Fibroblast of upper back skin (primary cell): ENCODE measurements around the gene IFITM1.
"Not testable (repeated sequence)": the region's sequence is repeated elsewhere in the genome, so short reads cannot be mapped to it uniquely, and the experiment has no call there.

ENCODE experiments used
- DNase-seq: peaks from one replicate; pipeline ENCODE4 v3.0.0-alpha.2; 2013

The IFITM1 gene

DNA sequence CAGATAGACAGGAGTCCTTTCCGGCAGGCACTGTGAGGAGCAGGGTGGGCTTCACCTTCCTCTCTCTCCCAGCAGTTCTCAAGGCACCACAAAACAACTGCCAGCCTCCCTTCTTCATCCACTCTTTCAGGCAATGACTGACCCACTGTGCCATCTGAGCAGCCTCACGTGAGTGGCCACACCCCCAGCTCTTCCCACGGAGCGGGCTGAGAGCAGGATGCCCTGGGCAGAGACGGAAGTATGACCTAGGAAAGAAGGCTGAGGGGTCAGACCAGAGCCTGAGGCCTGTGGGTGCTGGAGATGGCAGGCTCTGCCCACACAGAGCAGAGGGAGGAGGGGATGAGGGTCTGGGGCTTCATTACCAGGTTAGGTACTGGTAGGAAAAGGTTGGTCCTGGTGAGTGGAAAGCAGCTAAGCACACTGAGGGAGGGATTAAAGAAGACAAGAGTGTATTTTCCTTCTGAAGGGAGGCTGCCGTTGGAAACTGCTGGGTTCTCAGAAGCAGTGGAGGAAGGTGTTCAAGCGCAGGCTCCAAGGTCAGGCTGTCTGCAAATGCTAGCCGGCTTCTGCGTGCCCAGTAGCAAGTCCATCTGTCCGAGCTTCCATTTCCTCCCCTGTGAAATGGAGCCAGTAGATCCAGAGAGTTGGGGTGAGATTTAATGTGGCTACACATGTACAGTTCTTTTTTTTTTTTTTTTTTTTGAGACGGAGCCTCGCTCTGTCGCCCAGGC lies 31.0 kb upstream of the IFITM1 start:
- DNase-seq = no peak

DNA sequence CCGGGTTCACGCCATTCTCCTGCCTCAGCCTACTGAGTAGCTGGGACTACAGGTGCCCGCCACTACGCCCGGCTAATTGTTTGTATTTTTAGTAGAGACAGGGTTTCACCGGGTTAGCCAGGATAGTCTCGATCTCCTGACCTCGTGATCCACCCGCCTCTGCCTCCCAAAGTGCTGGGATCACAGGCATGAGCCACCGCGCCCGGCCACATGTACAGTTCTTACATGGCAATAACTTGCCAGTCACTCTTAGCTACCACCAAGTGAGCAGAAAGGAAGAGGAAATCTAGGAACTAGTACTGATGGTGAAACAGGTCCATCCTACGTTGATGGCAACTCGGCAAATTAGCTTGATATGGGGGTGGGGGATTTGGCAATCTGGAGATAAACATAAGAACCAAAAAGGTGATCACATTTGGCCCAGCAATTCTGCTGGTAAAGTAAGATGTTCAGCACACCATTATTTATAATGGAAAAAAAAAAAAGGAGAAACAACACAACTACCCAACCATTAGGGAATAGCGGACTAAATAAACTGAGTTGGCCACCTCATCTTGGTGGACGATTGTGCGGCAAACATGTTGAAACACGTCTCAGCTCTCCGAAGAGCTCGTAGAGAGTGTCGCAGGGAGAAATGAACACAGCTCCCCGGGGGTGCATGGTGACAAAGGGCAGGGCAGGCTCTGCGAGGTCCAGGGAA lies 30.3 kb upstream of the IFITM1 start:
- DNase-seq = no peak

DNA sequence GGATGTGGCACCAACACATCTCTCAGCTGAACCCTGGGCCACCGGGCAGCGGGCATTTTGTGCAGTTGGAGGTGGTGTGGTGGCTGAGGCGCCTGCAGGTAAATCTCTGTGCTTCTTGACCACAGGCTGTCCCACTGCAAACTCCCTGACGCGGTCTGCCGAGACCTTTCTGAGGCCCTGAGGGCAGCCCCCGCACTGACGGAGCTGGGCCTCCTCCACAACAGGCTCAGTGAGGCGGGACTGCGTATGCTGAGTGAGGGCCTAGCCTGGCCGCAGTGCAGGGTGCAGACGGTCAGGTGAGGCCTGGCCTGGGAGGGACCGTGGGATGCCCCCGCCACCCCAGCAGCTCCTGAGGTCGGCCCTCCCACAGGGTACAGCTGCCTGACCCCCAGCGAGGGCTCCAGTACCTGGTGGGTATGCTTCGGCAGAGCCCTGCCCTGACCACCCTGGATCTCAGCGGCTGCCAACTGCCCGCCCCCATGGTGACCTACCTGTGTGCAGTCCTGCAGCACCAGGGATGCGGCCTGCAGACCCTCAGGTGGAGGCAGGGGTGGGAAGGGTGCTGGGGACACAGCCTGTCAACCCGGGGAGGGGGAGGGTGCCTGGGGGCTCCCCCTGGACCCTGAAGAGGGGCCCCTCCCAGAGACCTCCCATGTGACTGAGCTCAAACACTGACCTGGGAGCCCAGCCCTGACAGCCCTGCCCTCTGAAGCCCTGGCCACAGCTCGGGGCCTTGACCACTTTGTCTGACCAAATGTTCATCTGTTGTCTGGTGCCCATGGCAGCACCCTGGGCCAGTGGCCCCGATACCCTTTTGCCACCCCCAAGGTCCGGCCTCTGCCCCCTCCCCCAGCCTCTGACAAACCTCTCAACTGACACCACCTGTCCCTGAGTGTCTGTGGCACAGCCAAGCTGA lies 29.5 kb upstream of the IFITM1 start:
- no peak for DNase-seq

DNA sequence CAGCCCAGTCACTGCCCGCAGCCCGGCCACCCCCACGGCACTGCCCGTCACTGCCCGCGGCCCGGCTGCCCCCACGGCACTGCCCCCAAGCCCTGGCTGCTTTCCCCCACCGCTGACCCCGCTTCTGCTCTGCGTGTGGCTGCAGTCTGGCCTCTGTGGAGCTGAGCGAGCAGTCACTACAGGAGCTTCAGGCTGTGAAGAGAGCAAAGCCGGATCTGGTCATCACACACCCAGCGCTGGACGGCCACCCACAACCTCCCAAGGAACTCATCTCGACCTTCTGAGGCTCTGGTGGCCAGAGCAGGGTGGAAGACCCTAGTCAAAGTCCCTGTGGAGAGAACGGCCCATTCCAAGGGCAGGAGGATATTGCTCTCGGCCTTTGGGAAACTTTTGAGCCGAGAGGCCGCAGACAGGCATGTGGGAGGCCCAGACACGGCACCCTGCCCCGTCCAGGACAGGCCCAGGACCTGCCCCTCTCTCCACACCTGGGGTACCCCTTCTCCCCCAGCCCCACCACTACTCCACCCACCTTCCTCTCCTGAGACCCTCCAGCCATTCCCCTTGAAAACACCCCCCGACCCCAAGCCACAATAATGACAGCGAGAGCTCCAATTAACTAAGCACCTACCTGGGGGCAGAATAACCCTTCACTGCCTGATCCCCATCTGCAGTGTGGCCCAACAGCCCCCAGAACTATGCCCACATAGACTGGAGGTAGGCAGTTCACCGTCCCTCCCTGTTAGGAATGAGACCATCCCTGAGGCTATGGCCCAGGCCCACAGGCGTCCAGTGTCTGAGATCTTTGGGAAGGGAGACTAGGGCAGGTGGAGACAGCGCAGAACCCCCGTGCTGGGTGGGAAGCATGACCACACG lies 28.6 kb upstream of the IFITM1 start:
- DNase-seq = no peak

DNA sequence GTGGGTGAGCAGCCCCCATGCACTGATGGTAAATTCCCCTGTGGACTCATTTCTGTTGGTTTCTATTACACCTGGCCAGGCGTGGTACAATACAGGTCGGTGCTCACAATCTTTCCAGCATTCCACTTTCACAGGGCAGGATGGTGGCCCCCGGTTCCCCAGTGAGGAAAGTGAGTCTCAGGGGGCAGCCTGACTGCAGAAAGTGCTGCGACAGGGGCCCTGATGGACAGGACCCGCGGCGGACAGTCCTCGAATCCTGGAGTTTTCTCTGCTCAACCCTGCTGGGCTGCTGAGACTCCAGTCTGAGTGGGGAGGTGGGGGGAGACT lies 28.0 kb upstream of the IFITM1 start:
- no peak for DNase-seq

DNA sequence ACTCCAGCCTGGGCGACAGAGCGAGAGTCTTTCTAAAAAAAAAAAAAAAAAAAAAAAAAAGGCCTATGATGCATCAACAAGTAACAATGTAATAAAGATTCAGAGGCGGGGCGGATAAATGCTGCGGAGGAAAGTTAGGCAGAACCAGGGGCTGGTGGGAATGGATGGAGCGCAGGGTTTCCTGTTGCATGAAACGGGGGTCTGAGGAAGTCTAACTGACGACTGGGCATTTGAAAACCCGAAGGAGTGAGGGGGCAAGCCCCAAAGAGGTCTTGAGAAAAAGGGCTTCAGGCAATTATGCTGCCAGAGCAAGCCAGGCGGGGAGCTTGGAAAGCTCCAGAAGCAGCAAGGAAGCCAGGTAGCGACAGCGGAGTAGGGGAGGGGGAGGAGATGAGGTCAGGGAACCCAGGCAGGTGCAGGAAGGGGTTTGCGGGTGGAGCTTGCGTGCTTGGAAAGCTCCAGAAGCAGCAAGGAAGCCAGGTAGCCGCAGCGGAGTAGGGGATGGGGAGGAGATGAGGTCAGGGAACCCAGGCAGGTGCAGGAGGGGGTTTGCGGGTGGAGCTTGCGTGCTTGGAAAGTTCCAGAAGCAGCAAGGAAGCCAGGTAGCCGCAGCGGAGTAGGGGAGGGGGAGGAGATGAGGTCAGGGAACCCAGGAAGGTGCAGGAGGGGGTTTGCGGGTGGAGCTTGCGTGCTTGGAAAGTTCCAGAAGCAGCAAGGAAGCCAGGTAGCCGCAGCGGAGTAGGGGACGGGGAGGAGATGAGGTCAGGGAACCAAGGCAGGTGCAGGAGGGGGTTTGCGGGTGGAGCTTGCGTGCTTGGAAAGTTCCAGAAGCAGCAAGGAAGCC lies 26.6 kb upstream of the IFITM1 start:
- DNase-seq = not testable (repeated sequence)

DNA sequence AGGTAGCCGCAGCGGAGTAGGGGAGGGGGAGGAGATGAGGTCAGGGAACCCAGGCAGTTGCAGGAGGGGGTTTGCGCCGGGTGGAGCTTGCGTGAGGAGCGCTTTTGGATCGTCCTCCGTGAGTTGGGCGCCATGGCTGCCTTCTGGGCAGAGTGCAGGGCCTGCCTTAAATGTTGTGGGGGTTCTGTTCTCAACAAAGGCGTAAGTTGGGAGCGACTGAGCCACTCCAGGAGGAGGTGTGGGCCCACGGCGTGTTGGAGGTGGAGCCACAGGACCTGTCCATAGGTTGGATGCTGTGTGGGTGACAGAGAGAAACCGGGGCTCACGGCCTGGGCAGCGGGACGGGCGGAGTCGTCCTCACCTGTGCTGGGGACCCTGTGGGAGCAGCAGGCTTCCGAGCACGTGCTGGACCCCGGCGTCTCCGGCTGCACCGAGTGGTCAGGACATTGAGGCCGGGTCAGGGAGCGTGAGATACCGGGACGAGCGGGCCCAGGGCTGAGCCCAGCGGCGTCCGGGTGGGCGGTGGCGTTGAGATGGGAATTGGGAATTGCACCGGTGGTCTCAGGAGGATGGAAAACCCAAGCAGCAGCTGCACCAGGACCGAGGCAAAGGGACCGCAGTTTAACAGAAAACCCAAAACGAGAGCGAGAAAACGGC lies 25.9 kb upstream of the IFITM1 start:
- no peak for DNase-seq

DNA sequence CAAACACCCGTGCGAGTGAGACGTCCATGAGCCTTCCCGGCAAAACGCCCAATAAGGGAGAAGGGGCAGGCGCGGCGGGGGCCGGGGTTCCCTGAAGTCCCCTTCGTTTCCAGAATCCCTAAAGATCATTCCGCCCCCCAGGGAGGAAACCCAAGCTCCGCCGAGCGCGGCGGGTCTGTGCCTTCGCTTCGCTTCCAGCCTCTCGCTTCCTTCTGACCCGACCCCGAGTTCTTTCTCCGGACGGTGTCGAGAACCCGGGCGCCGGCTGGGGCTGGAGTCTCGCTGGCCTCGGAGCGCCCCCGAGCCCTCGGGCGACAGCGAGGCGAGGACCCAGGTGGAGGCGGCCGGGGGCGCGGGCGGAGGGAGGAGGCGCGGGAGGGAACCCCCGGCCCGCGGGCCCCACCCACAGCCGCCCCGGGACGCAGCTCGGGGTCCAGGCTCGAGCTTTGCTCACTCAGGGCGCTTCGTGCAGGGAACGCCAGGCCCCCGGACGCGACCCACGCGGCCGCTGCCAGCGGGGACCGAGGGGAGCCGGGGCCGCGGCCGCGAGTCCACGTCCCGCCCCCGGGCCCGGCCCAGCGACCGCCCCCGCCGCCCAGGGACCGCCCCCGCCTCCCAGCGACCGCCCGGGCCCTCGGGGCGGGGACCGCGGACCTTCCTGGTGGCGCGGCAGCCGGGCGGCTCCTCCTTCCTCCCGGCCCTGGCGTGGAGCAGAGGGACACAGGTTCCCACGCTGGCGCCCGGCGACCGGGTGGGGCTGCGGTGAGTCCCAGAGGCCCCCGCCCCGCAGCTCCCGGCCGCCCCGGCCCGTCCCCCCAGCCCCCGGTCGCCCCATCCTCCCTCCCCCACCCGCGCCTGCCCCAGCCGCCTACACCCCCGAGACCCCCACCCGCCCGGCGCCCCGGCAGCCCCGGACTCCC lies 25.1 kb upstream of the IFITM1 start, which contains the start of gene PGGHG:
Gene PGGHG, plus strand, starts transcription at position 649 of the 920 bp plus-strand sequence. CDS start 691 bp downstream, outside the sequence.
- DNase-seq = peak; percentile 38

DNA sequence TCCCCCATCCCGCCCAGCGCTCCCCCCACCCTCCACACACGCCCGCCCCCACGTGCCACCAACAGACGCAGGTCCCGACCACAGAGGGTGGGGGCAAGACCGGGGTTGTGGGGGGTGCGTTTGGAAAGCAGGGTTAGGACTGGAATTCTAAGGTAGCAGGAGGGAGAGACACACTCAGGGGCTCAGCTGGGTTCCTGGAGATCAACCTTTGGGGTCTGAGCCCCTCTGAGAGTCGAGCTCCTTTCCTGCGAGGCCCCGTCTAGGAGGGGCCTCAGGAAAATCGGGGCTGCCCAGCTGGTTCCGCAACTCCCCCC lies 24.5 kb upstream of the IFITM1 start:
- DNase-seq = no peak

DNA sequence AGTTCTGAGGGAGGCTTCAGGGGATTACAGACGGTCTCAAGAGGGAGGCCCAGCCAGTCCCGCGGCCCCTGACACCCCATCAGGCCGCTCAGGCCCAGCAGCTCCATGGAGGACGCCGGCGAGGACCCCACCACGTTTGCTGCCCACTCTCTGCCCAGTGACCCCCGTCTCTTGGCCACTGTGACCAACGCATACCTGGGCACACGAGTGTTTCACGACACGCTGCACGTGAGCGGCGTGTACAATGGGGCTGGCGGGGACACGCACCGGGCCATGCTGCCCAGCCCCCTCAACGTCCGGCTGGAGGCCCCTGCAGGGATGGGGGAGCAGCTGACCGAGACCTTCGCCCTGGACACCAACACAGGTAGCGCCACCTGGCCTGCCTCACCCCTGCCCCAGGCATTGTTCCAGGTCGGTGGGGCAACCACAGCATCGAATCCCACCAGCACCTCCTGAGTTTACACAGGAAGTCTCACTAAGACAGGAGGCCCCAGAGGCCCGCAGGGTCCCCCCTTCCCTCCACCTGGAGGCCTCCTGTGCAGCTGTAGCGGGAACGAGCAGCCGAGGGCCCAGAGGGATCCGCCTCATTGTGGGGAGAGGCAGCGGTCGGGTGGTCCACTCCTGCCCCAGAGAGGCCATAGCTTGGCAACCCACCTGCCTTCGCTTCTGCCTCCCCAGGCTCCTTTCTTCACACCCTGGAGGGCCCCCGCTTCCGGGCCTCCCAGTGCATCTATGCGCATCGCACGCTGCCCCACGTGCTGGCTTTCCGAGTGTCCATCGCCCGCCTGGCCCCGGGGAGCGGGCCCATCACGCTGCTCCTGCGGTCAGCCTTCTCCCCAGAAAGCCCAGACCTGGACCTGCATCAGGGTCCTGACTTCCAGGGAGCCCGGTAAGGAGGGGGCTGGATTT lies 23.9 kb upstream of the IFITM1 start:
- DNase-seq = no peak

DNA sequence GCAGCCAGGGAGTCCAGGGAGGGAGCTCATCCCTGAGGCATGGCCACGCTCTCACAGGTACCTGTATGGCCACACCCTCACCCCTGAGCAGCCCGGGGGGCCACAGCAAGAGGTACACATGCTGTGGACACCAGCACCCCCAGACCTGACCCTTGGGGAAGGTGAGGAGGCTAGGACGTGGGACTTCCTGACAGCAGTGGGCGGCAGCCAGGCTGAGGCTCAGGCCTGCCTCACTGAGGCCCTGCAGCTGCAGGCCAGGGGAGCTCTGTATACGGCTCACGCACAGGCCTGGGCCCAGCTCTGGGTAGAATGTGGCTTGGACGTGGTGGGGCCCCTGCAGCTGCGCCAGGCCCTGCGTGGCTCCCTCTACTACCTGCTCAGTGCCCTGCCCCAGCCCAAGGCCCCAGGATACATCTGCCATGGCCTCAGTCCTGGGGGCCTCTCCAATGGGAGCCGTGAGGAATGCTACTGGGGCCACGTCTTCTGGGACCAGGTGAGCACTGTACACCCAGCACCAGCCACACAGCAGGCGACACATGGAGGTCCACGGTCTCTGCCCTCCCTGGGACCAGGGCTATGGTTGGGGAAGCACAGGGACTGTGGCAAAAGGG lies 23.1 kb upstream of the IFITM1 start:
- DNase-seq = no peak

DNA sequence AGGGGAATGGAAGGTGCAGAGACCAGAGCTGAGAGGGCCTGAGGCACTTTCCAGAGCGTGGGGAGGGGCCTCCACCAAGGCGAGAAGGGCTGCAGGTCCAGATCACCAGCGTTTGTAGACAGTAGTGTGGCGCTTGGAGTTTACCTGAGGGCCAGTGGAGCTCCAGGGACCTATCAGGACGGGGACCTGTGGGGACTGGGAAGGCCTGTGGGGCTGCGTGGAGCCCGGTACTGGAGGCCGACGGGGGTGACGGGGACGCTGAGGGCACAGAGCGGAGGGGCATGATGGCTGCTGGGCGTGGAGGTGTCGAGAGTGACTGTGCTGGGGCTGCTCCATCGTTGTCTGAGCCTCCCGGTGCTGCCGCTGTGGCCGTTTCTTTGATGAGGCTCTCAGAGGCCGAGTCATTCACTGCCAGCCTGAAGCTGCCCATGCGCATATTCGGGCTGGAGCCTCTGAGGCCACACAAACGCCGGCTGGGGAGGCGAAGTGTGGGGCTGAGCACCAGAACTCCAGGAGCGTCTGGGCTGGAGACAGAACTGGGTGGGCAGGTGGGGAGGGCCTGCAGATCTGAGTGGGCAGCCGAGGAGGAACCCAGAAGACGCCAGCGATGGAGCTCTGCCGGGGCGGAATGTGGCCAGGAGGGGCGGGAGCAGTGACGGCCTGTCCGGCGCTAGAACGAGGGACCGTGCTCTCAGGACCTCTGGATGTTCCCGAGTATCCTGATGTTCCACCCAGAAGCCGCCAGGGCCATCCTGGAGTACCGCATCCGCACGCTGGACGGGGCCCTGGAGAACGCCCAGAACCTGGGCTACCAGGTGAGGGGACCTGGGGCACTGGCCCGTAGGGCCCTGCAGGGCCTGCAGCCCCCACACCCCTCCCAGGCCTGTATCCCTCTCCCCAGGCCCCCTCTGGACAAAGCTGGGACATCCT lies 22.3 kb upstream of the IFITM1 start:
- DNase-seq = no peak

DNA sequence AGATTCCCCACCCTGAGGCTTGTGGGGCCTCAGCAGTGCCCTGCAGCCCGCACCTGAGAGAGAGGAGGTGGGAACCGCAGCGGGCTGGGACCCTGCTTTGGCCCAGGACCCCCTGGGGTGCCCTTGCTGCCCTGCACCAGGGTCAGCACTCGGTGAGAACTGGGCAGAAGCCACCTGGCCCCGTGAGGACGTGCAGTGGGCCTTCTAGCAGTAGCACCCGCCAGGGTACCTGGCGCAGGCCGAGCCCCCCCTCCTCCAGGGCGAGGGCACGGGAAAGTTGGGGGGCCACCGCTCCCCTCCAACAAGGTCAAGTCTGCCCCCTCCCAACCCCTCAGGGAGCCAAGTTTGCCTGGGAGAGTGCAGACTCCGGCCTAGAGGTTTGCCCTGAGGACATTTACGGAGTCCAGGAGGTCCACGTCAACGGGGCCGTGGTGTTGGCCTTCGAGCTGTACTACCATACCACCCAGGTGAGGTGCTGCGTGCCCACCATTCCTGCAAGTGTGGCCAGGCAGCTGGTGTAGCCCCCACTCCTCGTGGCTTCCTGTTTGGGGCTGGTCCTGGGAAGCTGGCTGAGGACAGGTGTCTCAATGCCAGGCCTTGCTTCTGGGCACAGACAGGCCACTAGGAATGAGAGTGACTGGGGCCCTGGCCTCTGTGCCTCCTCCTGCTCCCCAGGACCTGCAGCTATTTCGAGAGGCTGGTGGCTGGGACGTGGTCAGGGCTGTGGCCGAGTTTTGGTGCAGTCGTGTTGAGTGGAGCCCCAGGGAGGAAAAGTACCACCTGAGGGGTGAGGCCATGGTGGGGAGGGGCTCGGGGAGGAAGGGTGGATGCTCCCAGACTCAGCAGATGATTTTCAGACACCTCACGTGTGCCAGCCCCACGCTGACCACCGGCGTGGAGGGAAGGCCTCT lies 21.4 kb upstream of the IFITM1 start:
- DNase-seq = no peak

DNA sequence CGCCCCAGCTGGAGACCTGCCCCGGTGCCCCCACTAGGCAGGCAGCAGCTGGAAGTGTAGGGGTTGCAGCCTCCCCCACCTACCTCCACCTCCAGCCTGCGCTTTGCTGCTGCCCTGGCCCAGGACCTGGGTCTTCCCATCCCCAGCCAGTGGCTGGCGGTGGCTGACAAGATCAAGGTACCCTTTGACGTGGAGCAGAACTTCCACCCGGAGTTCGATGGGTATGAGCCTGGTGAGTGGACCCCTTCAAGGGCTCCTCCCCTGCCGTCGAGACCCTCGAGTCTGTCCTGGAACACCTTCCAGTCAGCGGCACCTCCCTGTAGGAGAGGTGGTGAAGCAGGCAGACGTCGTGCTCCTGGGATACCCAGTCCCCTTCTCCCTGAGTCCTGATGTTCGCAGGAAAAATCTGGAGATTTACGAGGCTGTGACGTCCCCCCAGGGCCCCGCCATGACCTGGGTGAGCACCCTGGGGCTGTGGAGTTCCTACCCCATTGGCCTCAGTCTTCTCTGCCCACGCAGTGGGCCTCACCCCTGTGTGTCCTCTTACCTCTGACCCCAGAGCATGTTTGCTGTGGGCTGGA lies 20.5 kb upstream of the IFITM1 start:
- DNase-seq = no peak

DNA sequence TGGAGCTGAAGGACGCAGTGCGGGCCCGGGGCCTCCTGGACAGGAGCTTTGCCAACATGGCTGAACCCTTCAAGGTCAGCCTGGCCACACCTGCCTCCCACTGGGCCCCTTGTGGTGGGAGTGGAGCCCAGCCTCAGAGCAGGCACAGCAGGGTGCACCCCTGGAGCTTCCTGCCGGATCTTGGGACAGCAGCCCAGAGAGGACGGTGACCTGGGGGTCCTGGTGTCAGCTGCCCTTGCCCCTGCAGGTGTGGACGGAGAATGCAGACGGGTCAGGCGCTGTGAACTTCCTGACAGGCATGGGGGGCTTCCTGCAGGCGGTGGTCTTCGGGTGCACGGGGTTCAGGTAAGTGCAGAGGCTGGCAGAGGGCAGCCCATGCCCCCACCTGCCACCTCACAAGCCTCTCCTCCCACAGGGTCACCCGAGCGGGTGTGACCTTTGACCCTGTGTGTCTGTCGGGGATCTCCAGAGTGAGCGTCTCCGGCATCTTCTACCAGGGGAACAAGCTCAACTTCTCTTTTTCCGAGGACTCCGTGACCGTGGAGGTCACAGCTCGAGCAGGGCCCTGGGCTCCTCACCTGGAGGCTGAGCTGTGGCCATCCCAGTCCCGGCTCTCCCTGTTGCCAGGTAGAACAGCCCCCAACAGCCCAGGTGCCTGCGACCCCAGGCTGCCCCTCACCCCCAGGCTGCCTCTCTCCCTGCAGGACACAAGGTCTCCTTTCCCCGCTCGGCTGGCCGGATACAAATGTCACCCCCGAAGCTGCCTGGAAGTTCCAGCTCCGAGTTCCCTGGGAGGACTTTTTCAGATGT lies 19.8 kb upstream of the IFITM1 start:
- no peak for DNase-seq
